HG03469 (cell line): ENCODE results near the gene CAMTA1.
"Not testable (repeated sequence)": the region's sequence is repeated elsewhere in the genome, so short reads cannot be mapped to it uniquely, and the experiment has no call there.

ENCODE experiments used
- ATAC-seq: cut with Tn5 transposase; IDR thresholded peaks from one replicate; pipeline ENCODE4 v1.9.1; 2021; ENCODE audit warnings: mild to moderate bottlenecking, moderate library complexity, moderate number of reproducible peaks; ENCODE audit not compliant: unreplicated experiment

The CAMTA1 gene

DNA sequence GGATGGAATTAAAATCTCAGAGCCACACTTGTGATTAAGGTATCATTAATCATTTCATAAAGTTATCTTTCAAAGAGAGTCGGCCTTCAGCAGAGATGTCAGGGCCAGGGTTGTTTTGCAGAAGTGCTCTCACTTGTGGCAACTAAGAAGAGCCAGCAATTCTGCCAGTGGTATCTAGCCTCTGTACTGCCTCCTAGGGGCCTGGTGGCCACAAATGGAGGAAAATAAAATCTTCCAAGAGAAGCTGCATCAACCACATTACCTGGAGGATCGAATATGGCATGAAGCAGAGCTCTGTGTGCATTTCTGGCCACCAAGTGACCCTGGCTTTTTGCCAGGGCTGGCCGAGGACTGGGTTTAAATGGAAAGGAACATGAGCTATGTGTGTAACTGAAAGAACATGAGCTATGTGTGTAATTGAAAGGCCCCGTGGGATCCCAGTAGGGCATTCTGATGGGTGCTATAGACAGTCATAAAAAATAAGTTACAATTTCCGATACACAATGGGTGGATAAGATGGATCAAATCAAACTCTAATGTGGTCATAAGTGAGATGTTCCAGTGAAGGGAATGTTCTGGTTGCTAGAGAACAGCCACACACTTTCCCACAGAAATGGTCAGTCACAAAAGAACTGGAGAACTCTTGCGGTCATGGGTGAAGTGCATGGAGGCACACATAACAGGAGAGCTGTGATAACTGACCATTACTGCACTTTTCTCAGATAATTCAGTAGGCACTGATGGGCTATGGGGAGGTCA is 335.8 kb downstream of the CAMTA1 start:
- ATAC-seq: no peak

DNA sequence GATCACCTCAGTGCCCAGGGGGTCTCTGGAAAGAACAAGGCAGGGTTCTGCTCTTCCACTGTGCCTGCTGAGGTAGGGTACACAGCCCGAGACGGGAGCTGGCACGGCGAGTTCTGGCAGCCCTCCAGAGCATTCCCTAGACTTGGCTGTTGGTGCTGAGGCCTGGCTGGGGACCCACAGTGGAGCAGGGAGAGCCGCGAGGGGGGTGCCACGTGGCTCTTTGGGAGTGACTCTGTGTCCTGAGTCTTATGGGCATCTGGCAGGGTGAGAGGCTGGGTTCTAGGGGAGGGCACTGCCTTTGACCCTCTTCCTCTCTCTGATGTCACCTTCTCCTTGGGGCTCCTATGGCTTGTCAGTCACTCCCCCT is 336.4 kb downstream of the CAMTA1 start:
- no peak for ATAC-seq

DNA sequence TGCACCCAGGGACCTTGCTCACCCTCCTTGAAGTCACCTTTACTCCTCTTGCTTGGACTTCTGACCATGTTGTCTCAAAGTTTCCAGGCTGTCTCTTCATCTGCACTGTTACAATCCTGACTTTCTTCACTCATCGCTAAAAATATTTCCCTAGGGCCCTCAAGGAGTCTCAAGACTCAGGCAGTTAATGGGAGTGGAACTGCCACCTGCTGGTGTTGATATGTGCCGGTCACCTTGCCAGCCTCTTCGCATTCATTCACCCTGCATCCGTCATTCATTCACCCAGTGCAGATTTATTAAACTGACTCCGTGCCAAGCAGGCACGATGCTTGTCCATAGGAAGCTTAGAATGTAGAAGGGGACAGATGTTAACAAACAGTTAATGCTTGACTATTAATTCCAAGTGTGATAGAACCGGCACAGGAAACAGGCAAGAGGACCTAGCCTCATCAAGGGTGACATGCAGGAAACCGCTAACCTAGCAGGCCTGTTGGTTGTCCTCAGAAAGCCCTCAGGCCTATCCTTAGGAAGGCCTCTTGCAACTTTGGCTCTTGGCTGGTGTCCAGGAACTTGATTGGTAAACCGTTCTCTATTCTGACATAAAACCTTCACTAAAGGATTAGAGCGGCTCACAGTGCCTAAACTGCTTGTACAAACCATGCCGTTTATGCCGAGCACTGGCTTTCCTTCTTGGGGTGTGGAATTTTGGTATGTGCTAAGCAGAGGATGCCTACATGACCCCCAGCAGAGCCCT is 342.2 kb downstream of the CAMTA1 start:
- no peak for ATAC-seq

DNA sequence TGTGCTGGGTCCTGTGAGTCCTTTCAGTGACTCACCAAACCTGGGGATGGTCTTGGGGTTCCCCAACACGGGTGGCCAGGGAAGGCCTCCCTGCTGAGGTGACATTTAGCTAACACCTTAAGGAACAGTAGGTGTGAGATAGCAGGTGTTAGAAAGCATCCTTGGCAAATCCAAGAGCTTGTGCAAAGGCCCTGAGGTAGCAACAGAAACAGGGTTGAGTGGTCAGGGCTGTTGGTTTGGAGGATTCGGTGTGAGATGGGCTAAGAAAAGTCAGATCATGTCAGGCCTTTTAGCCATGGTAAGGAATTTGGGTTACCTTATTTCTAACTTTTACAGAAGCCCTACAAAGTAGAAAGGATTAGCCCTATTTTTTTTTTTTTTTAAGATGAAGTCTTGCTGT is 343.0 kb downstream of the CAMTA1 start:
- no peak for ATAC-seq

DNA sequence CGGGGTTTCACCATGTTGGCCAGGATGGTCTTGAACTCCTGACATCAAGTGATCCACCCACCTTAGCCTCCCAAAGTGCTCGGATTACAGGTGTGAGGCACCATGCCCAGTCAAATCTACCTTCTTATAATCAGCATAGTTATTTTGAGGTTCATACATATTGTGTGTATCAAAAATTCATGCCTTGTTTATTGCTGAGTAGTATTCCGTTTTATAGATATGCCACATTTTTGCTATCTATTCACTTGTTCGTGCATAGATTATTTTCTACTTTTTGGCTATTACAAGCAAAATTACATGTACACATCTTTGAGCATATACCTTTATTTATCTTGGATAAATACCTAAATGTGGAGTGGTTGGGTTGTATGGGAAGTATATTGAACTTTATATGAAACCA is 344.9 kb downstream of the CAMTA1 start:
- no peak for ATAC-seq

DNA sequence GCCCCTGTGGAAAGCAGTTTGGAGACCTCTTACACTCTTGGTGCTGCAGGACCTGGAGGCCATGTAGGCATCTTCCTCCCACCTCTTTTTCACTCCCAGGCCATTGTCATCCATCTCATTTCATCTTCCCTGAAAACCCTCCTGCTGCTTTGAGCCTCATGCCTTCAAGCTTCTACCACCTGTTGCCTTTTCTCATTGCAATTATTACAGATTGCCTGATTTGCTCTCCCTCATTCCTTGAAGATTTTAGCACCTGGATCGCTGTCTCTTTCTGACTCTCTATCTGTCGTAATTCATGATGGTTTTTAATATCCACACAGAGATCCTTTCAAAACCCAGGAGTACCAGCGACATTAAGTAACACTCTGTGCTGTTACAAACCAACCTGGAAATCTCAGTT is 350.2 kb downstream of the CAMTA1 start:
- no peak for ATAC-seq

DNA sequence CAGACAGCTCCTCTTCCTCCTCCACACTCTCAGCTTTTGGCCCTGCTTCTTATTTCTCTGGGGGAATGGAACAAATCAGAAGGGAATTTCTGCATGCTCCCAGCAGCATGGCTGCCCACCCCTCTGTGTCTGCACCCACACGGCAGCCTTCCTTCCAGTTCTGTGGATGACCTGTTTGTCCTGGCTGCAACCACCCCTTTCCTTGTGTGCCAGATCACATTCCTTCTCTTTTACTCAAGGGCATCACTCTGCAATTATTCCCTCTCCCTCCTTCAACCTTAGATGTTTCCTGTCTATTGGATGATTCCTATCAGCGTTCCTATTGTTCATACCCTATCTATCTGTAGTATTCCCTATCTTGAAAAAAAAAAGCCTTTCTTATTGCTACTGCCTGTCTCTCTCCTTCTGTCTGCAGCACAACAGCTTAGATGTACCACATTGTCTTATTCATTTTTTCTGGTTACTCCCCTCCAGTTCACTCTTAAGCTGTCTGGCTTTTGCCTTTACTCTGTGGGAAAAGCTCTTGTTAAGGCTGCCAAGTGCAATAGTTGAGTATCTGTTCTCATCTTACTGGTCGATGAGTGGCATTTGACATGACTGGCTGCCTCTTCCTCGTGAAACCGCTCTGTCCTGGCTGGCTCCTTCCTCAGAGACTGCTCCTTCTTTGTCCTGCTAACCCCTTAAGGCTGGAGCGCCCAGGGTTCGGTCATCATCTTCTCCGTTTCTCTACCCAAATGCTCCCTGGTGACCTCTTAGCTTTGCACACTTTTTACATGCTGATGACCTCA is 351.1 kb downstream of the CAMTA1 start:
- ATAC-seq: no peak

DNA sequence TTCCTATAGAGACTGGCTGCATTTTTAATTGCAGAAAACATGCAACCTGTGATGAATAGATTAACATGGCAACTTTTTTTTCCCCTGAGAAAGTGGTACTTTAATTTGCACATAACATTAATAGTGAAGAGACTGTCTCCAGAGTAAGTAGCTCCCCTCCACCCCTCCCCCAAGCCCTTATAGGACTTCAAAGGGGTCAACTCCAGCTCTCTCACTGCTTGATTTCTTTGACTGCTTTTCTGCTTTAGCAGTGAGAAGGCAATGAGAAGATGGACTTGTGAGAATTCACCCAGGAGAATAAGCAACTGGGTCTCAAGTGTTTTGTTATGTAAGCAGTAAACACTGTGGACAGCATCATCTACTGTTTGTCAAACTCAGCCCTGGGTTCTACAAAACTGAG is 355.0 kb downstream of the CAMTA1 start:
- no peak for ATAC-seq

DNA sequence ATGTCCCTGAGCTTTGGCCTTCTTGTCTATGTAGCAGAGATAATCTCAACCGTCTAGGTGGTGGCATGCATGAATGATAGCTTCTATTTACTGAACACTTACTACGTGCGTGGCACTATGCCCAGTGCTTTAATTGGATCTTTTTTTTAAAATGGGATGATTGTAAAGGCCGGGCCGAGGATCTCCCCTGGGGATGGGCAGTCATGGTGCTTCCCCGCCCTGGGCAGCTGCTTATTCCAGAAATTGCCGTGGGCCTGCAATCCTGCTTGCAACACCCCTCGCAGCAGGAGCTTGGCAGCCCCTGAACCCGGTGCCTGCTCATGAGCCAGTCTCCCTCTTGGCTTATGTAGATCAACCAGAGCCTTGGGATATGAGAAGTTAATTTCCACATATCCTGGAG is 360.7 kb downstream of the CAMTA1 start:
- ATAC-seq: no peak

DNA sequence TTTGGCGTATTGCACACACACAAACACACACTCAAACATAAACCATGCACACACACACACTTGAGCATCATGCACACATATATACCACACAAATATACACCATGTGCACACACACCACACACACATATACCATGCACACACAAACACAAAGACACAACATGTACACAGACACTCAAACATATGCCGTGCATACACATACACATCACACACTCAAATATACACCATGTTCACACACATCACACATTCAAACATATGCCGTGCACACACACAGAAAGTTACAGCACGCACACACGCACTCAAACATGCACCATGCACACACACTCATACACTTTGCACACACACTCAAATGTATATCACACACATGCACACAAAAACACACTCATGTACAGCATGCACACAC is 361.5 kb downstream of the CAMTA1 start:
- ATAC-seq: no peak

DNA sequence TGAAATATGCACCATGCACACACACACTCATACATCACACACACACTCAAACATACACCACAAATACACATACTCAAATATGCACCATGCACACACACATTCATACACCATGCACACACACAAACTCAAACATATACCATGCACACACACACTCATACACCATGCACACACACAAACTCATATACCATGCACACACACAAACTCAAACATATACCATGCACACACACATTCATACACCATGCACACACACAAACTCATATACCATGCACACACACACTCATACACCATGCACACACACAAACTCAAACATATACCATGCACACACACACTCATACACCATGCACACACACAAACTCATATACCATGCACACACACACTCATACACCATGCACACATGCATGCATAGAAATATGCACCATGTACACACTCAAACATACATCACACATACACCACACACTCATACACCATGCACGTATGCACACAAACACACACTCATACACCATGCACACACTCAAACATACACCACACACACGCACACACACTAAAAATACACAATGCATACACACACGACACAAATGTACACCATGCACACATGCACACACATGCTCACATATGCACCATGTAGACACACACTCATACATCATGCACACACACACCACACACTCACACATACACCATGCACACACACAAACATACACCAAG is 362.5 kb downstream of the CAMTA1 start:
- not testable (repeated sequence) for ATAC-seq

DNA sequence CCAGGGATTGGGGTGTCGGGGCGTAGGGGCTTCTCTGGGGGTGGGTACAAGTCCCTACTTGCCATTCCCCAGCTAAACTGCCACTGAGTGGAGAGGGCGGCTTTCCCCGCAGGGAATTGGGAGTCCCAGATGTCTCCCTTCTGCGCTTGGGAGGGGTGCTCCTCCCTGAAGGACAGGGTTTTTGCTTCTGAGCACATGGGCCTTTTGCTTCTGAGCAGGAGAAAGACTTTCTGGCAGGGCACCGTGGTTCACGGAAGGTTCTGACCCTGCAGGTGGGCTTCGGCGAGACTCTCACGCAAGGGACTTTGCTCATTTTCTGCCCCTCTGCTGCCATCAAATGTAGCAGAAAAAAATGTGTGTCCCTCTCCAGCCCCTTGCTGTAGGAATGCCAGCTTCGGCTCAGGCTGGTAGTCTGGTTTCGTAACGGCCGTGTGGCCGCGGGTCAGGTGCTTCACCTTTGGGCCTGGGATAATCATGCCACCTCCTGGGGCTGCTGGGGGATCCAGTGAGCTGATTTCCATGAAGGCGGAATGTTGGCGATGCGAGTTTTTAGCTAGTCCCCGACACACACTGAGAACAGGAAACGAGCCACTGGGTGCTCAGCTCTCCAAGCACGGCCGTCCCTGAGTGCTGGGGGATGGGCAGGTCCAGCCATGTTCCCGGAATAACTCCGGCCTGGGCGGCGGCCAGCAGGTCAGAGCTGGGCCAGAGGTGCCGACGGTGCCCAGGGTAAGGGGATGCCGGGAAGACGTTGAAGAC is 364.0 kb downstream of the CAMTA1 start:
- ATAC-seq: no peak

DNA sequence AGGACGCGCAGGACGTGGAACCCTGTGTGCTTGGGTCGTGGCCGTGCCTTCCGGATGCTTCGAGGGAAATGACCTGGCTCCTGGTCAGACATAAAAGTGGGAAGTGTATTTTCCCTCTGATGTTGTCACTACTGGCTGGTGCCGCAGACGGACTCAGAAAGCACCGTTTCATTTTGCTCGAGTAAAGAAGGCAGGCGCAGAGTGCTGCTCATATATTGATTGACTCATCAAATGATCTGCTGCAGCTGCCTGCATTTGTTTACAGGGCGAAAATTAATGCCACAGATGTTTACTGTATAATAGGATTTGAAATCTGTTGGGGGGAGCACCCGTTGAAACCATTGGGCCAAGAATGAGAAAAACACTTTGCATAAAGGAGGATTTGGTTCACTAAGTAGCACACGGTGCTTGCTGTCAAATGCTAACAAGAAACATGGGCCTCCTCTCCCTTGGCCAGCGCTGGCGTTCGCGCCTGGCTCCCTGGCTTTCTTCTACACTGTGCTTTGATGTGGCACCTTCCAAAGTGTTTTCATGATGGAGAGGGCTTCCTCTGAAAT is 365.5 kb downstream of the CAMTA1 start:
- ATAC-seq: no peak

DNA sequence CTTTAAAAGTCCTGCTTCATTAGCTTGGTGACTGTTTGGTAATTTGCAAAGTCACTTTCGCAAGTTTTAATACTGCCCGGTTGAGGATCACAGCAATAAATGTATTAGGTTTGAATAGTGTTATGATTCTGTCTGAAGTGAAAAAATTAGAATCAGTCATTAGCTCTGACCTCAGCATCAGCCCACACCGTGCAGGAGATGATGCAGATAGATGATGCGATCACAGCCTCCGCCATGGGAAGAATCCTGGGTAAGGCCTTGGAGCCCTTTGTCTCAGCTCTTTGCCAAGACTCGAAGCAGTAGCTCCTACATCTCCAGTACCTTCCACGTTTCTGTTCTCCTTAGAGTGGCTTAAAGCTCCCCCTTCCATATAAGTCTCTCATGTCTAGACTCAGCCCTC is 366.7 kb downstream of the CAMTA1 start:
- no peak for ATAC-seq

DNA sequence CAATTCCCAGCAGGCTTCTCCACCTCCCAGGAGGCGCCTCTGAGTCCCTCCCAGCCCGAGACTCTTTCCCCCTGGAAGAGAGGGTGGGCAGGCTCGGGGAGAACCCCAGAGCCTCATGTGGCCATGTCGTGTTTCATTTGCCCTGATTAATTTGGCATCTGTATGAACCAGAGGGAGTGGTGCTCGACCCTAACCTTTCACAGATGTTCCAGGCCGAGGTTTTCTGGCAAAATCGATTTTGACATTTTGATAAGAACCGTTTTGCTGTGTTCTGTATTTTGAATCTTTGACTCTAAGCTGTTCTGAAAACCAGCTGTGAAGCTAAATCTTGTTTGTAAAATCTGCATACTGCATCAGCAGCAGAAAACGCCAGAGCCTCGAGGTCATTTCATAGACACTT is 367.4 kb downstream of the CAMTA1 start:
- ATAC-seq: no peak

DNA sequence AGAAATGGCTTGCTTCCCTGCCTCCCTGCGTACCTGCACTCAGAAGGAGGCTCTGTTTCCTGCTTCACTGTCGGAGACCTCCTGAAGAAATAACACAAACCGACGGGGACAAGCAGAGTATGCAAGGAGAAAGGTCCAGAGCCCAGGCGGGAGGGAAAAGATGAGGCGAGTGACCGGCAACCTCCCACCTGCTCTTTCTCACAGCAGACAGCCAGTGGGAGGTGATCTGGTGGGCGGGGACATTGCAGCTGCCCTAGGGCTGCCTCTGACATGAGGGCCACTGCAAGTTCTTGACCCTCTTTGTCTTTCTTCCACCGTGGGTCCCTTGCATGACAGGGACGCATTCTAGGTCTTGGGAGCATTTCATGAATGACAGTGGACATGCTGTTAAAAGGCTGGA is 368.2 kb downstream of the CAMTA1 start:
- no peak for ATAC-seq

DNA sequence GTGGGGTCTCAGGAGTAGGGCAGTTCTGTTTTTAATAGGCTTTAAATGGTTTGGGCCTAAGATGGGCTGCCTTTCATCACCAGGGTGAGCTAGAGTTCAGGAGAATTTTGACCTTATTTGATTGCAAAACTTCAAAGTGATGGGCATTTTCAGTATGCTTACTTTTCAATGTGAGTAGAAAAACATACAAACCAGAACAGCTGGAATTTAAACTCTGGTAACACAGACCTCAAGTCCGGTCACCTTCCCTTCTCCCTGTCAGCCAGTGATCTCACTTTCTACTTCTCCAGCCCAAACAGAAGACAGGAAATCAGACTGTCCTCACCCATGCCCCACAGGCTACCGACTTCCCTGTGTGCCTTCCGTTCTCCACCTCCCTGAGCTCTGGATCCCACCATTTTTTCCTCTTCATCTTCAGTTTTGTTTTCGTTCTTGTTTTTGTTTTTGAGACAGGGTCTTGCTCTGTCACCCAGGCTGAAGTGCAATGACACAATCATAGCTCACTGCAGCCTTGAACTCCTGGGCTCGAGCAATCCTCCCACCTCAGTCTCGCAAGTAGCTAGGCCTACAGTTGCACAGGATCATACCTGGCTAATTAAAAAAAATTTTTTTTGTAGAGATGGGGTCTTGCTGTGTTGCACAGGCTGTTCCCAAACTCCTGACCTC is 374.0 kb downstream of the CAMTA1 start:
- ATAC-seq: no peak

DNA sequence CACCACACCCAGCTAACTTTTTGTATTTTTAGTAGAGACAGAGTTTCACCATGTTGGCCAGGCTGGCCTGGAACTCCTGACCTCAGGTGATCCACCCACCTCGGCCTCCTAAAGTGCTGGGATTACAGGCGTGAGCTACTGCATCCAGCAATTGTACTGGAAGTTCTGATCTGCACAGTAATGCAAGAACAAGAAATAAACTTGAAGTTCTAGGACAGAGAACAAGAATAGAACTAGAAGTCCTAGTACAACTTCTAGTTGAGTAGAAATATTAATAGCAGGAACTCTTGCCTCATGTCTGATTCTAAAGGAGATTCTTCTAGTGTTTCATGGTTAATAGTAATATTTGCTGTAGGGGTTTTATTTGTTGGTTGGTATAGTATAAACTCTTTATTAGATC is 383.3 kb downstream of the CAMTA1 start:
- ATAC-seq: not testable (repeated sequence)

DNA sequence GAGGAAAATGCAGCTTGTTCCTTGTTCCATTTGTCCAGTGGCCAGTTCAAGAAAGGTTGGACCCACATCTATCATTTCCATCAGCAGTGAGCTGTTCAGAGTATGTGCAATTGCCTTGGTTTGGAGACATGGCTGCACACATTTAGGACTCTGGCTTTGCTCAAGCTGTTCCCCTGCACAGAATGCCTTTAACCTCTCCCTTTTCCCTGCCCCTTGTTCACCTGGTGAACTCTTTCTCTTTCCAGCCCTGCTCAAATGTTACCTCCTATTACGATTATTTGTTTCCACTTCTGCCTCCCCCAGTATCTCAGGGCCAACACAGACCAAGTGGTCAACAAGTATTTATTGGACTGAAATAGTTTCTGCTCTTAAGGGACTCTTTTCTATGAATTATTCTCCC is 385.9 kb downstream of the CAMTA1 start:
- ATAC-seq: no peak

DNA sequence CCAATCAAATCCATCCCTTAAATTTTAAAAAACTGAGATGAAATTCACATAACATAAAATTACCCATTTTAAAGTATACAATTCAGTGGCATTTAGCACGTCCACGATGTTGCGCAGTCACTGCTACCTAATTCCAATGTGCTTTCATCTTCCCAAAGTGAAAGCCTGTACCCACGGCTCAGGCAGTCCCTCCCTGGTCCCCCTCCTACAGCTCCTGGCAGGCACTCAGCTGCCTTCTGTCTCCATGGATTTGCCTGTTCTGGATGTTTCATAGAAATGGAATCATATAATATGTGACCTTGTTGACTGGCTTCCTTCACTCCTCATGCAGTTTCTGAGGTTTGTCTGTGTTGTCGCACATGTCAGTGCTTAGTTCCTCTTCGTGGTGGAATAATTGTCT is 386.3 kb downstream of the CAMTA1 start:
- no peak for ATAC-seq
